Amniotic stem cell (primary cell): Measurements from ENCODE around the gene LRRC8A.
"Not testable (repeated sequence)": the region's sequence is repeated elsewhere in the genome, so short reads cannot be mapped to it uniquely, and the experiment has no call there.

Source experiments
- DNase-seq: peaks from one replicate; lab custom pipeline; 2025; lab: John Stamatoyannopoulos, UW

Gene LRRC8A

DNA sequence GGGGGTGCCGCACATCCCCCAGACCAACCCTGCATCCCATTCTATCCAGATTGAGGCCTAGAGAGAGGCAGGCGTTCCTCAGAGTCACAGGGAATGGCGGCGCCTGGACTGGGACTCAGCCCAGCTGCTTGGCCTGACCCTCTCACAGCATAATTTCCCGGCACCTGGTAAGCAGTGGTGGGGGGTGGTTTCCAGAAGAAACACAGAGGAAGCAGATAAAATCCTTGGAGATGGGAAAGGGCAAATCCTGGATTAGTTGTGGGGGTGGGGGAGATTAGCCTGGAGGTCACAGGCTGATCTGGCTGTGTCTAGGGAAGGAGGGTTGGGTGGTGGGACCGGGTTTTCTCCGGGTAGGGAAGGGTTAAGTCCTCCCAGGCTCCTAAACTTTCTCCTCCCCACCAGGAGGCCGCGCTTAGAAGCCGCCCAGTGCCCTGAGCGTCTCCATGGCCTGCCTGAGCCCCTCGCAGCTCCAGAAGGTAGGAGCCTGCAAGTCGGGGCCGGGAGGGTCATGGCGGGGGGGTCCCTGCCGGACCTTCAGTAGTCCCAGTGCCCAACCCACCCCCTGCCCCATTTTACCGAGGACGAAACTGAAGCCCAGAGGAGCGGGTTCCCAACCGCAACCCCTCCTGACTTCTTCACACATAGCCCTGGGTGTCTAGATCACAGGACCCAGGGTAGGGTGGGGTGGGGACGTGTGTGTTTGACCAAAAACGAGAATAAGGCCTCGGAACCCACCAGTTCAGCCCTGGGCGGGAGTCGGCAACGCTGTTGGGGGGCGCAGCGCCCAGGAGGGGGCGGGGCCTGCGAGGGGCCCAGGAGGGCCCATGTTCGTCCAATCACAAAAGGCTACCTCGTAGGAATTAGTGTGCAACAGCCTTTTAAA lies 40.2 kb downstream of the LRRC8A start:
- no peak for DNase-seq

DNA sequence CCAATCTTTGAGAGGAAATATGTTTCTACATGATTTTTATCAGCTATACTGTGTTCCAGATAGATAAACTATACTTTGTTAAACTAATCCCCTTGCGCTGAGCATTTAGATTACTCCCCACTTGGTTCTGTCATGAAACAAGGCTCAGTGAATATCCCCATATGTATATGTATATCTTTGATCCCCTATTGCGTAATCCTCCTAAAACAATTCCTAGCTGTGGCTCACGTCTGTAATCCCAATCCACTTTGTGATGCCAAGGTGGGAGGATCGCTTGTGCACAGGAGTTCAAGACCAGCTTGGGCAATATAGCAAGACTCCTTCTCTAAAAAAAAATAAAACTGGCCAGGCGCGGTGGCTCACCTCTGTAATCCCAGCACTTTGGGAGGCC lies 41.6 kb downstream of the LRRC8A start:
- DNase-seq, result no peak

DNA sequence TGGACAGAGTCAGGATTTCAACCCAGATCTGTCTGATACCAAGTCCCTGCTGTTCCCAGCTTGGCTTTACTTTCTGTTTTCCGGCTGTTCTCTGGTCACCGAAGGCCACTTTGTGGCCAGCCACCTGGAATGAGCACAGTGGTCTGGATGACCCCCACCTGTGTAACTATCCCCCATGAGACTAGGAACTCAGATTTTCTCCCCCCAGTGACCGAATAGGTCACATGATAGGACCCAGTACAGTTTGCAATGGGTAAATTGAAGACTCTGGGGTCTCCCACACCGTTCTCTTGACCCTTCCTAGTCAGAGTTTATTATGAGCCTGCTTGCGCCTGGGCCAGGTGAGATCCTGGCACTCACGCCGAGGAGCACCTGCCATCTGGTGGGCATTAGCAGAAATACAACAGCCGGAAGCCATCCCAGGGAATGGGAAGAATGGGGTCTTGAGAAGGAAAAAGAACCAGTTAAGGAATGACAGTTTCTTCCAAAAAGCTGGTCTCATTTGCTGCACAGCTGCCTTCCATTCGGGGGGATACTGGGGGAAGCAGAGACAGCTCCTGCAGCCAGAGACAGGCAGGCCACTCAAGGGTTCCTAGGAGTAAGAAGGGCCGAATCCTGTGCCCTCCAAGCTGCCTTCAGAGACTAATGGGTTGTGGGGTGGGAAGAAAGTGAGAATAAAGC lies 45.9 kb downstream of the LRRC8A start:
- DNase-seq, result no peak

DNA sequence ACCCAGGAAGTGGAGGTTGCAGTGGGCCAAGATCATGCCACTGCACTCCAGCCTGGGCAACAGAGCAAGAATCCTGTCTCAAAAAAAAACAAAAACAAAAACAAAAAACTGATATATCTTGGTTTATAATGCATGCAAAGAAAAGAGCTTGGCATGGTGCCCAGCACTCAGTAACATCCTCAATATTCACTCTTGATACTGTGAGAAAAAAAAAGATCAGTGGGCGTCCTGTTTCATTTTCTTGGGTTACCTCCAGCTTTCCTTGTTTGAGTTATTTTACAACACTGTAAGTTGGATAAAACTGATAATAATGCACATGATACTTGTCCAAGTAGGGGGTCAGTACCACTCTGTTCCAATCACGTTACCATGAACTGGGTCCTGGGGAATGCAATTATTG lies 46.7 kb downstream of the LRRC8A start:
- no peak for DNase-seq

DNA sequence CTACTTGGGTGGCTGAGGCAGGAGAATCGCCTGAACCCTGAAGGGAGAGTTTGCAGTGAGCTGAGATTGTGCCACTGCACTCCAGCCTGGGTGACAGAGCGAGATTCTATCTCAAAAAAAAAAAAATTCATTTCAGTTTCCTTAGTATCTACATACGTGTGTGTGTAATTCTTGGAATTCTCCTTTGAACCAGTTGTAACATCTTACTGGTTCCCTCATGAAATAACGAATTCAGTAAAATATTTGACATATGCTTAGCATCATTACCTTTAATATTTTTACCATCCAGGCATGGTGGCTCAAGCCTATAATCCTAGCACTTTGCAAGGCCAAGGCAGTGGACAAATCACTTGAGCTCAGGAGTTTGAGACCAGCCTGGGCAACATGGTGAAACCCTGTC lies 47.6 kb downstream of the LRRC8A start:
- no peak for DNase-seq

DNA sequence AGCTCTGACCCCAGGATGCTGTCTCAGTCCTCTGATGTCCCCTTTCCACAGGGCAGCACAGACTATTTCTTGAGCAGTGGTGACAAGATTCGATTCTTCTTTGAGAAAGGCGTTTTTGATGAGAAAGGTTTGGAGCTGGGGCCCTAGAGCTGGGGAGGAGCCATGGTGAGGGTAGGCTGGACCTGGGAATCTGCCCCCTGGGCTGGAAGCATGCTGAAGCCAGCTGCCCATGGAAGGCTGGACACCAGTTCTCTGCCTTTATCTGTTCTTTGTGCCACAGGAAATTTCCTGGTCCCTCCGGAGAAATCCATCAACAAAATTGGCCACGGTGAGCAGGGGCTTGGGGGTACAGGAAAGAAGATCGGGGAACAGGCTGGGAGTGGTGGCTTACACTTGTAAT lies 51.8 kb downstream of the LRRC8A start:
- no peak for DNase-seq

DNA sequence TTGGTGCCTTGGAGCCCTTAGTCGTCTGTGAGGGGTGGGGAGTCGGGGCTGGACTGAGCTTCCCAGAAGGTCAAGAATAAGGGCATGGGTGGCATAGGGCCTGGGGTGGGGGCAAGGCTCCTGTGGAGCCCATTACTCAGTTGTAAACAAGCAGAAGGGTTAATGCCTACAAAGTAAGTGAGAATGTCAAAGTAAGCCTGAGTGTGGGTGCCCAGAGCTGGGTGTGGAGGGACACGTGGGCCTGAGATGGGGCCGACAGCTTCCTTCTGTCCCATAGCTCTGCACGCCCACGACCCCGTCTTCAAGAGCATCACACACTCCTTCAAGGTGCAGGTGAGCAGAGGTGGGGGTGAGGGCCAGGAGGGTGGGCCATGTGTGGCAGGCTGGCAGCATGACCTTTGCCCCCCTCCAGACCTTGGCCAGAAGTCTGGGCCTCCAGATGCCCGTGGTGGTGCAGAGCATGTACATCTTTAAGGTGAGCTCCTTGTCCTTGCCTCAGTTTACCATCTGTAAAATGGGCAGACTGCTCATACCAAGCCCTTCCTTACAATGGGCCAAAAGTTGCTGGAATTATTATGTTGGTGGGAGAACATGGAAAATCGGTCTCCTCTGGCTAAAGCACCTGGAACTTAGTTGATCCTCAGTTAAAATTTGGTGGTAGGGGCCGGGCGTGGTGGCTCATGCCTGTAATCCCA lies 54.4 kb downstream of the LRRC8A start:
- no peak for DNase-seq

DNA sequence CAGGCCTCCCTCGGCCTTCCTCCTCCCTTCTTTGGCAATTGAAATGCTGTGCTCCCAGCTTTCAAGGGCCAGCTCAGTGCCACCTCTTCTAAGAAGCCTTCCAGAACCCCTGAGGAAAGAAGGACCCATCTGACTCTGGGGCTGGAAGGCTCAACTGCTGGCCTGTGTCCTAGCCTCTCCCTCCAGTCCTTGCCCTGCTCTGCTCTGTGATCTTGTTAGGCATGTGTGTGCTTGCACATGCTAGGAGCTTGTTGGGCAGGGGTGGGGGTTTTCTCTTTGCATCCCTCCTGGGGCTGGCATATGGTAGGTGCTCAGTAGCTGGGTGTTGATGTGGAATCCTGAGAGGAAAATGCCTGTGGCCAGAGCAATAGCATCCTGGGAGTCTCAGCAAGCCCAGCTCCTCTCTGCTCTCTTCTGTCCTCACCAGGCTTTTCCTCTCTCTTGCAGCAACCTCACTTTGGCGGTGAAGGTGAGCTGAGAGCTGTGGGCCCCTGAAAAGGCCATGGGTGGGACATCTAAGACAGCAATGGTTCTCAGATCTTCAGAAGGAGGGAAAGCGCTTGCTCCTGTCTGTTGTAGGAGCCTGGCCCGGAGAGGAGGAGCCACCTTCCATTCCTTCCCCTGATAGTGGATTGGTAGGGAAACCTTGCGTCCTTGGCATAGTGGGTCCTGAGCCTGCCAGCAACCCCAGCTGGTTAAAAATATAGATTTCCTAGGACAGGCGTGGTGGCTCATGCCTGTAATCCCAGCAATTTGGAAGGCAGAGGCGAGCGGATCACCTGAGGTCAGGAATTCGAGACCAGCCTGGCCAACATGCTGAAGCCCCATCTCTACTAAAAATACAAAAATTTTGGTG lies 55.6 kb downstream of the LRRC8A start:
- no peak for DNase-seq

DNA sequence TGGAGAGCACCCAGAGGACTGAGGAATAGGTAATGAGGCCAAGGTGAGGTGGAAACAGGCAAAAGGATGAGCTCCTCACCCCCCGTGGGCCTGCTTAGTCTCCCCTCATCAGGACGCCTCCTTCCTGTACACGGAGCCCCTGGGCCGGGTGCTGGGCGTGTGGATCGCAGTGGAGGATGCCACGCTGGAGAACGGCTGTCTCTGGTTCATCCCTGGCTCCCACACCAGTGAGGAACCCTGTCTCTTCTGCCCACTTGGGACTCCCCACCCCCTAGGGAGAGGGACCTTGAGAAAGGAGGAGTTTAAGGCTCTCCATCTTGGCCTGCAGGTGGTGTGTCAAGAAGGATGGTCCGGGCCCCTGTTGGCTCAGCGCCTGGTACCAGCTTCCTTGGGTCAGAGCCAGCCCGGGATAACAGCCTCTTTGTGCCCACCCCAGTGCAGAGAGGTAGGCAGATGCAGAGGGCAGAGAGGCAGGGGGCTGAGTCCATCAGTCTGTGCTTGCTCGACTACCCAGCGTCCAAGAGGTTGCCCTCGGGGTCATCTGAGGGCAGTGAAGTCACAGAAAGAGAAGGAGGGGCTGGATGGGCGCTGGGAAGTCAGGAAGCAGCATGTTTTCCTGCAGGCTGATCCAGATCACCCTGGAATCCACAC lies 58.5 kb downstream of the LRRC8A start:
- DNase-seq, result no peak

DNA sequence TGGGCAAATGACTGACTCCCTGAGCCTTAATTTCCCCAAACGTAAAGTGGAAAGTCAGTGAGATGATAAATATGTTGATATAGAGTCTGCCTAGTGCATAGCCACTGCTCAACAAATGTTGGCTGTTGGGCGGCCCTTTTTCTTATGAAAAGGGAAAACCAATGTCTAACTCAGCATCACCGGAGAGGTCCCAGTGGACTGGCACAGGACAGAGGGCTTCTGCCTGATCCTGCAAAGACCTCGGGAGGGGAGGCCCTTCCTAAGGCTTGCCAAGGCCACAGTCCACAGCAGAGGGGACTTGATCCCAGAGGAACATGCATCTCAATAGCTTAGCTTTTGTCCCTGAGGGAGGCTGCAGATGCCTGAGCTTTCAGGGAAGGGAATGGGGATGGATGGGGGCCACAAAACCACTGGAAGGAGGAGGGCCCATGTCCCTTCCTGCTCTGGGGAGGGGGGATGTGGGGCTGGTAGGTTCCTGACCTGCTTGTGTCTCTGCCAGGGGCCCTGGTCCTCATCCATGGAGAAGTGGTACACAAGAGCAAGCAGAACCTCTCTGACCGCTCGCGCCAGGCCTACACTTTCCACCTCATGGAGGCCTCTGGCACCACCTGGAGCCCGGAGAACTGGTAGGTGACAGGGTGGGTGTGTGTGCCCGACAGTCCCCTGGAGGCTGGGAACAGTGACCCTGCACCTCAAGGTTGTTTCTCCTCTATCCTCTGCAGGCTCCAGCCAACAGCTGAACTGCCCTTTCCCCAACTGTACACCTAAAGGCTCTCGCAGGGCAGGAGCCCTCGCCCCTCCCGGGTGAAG lies 59.2 kb downstream of the LRRC8A start:
- DNase-seq, result no peak

DNA sequence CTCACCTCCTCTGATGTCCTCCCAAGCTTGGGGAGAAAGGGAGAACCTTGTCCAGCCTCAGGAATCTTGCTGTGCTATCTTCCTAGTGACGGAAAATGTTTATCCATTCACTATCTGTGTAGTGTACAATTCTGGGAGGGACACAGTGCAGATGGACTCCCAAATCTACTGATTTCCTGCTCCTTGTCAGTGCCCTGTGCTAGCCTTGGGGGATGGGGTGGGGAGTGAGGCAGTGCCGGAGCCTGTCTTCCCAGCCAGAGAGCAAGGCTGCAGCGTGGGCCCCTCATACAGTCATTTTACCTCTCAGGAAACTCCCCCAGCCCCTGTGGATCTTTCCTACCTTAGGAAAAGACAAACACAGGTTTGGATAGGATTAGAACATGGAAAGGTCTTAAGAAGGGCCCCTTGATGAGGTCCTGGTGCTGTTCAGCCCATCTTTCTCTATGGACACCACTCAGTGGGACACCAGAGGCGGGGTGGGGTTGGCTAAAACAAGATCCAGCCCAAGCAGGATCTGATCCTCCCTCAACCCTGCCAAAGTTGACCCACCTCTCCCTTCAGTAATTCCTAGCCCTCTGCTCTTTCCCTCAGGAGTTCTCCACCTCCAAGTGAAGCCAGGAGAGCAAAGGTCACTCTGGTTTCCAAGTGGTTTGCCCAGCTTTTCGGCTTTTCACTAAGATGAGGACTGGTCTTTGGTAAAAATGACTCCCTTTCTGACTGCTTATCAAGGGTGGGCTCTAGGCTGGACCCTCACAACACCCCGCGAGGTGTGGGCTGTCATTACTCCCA lies 62.1 kb downstream of the LRRC8A start:
- DNase-seq, result no peak

DNA sequence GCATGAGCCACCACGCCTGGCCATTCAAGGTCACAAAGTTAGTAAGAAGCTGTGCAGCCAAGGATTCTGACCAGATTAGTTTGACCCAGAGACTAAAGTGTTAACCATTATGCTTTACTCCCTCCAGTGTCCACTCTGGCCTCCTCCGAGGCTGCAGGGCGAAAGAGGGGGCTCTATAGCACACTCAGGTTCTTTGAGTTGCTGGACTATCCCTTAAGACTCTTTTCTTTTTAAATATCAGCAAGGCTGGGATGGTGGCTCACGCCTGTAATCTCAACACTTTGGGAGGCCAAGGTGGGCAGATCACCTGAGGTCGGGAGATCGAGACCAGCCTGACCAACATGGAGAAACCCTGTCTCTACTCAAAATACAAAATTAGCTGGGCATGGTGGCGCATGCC lies 63.0 kb downstream of the LRRC8A start:
- not testable (repeated sequence) for DNase-seq

DNA sequence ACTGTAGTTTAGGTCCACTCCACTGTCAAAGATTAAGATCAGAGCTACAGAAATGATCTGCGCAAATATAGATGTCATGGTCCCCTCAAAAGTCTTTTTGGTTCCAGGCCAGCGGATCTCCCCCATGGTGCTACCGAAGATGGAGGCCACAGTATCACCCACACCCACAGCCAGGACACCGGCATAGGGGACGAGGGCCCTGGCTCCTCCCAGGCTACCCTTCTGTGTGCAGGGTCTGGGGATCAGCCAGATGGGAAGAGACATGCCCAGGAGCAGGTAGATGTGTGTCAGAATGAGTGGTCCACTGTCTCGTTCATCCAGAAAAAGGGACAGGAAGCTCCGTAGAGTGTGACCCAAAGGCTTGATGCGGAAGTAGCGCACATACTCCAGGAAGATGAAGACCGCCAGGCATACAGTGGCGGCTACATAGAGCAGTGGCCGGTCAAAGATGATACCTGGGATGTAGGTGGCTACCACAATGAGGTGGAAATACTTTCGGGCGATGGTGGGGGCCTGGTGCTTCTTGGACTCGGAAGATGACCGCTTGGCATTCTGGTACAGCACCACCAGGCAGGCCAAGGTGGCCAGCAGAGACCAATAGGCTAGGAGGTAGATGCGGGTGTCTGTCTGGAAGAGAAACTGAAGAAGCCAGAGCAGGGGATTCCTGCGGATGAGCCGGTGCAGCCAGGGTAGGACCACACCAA lies 64.0 kb downstream of the LRRC8A start:
- DNase-seq, result no peak

DNA sequence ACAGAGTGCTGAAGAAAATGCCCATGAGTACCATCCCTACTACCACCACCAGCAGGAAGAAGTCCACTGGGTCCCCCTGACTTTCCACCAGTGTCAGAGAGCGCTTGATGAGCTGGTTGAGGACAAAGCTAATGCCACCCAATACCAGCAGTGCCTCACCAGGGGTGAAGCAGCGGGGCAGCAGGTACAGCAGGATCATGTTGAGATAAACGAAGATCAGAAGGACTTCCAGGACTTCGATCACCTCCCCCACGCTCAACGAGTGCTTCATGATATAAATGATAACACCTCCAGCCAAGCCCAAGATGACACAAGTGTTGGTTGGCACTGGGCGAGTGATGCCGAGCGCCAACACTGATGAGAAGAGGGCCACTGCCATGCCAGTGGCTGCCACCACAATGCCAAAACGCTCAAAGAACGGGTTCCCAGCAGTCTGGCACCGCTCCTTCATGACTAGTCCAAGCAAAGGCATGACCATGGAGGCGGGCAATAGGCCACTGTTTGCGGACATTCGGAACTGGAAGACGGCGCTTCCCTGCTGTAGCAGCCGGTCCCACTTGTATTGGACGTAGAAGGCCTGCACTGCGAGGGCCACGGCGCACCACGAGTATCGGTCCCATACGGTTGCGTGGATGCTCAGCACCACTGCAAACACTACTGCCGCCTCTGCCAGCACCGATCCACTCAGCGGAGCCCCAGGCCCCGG lies 64.8 kb downstream of the LRRC8A start:
- no peak for DNase-seq

DNA sequence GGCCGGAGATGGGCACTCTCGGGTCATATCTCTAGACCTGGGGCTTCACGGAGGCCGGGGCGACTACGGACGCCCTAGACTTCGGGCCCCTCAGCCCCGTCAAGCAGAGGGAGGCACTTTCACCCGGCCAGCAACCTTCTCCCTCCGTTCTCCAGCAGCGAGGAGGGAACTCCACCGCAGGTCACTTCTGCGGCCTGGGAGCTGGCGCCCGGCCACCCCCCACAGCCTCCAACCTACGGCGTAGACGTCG lies 65.3 kb downstream of the LRRC8A start:
- no peak for DNase-seq

DNA sequence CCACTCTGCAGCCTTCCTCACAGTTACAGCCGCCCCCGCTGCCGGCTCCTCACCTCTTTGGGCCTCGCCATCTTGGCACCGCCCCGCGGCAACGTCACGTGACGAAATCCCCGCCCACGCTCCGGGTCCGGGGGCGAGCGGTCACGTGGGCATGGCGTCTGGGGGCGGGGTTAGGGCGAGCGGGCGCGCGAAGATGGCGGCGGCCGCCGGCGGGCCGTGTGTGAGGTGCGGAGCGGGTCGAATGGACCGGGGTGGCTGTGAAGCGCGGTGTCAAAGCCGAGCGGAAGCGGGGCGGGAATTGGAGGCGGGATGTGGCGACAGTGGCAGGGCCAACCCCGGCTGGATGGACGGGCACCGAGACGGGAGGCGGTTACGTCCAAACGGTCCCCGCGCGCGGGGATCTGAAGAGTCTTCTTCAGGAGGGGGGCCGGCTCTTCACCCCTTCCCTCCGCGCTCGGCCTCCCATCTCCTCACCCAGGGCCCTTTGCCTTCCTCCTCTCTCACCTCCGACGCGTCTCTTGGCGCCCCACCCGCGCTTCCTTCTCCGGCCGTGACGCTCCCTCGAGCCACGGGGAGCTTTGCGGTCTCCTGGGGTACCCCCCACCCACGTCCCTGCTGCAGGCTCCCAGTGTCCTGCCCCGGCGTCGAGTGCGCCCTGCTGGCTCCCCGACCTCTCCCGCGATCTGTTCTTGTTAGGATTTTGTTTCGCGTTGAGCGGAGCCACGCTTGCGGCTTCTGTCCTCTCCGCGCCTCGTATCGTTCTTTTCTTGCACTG lies 65.8 kb downstream of the LRRC8A start, which contains the start of the genes DOLK and NUP188:
DOLK (minus strand) TSS at position 77 of the 775 bp plus-strand sequence. CDS start 300 bp downstream, outside the sequence.
NUP188 (plus strand) TSS at position 173 of the 775 bp plus-strand sequence; CDS start at position 194, 21 bp downstream.
- DNase-seq, result peak; percentile 85

DNA sequence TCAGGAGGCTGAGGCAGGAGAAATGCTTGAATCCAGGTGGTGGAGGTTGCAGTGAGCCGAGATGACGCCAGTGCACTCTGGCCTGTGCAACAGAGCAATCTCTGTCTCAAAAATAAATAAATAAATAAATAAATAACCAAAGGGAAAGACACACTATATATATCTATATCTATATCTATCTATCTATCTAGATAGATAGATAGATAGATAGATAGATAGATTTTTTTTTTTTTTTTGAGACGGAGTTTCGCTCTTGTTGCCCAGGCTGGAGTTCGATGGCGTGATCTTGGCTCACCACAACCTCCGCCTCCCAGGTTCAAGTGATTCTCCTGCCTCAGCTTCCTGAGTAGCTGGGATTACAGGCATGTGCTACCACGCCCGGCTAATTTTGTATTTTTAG lies 79.5 kb downstream of the LRRC8A start:
- DNase-seq, result not testable (repeated sequence)
